Breast epithelium (tissue), 4 donors: ENCODE results near the gene KRT36. TPM values are rescaled to one million over a fixed set of nuclear protein-coding genes. Genes with fewer than 3 reads are reported as not detected.
A peak's percentile ranks its signal among the peaks of the same experiment; 100 is the strongest.

ENCODE experiments used
- DNase-seq, 2 donors: peaks; one replicate each; pipeline ENCODE4 v3.0.0-alpha.2; 2019; ENCODE audit warnings: low spot score in 2 of 2
- H3K27ac ChIP-seq, 2 donors: fragments of 200-600 bp; sonication (generic) in 1 of 2; one replicate each; pipeline ENCODE4 v1.5.1; 2016 to 2019; ENCODE audit warnings: mild to moderate bottlenecking in 1 of 2
- H3K27me3 ChIP-seq, 2 donors: fragments of 200-600 bp; sonication (generic) in 1 of 2; one replicate each; pipeline versions ENCODE4 v1.5.1 to v1.6.0; 2017 to 2019; ENCODE audit warnings: control low read depth in 1 of 2, mild to moderate bottlenecking in 1 of 2
- H3K36me3 ChIP-seq: fragments of 200-600 bp; one replicate; pipeline ENCODE4 v1.5.1; 2019
- H3K4me1 ChIP-seq, 2 donors: fragments of 200-600 bp; sonication (generic); one replicate each; pipeline ENCODE4 v1.5.1; 2016 to 2019; ENCODE audit warnings: control low read depth in 1 of 2
- H3K4me3 ChIP-seq, 3 donors: fragments of 200-600 bp; sonication (generic); 1 replicate in 2 of 3; 2 replicates in 1 of 3; pipeline ENCODE4 v1.5.1; 2016 to 2019; ENCODE audit warnings: mild to moderate bottlenecking in 3 of 3, moderate library complexity in 2 of 3
- H3K9me3 ChIP-seq, 2 donors: fragments of 200-600 bp; sonication (generic) in 1 of 2; one replicate each; pipeline ENCODE4 v1.5.1; 2016 to 2019; ENCODE audit warnings: control low read depth in 1 of 2
- CTCF ChIP-seq, 3 donors: fragments of 450-650 bp; IDR thresholded peaks; one replicate each; pipeline ENCODE4 v1.5.1; 2016 to 2017; ENCODE audit warnings: antibody characterized with exemption in 3 of 3, mild to moderate bottlenecking in 3 of 3, moderate library complexity in 3 of 3
- POLR2A ChIP-seq: fragments of 450-650 bp; IDR thresholded peaks from one replicate; pipeline ENCODE4 v1.6.1; 2016; ENCODE audit warnings: antibody characterized with exemption, mild to moderate bottlenecking, moderate library complexity
- POLR2AphosphoS5 ChIP-seq, 3 donors: sonication (generic); formaldehyde crosslinking; IDR thresholded peaks; one replicate each; pipeline ENCODE4 v1.6.1; 2017; ENCODE audit warnings: antibody characterized with exemption in 3 of 3
- intact Hi-C: fragments of 100-400 bp; cut with DNase I; formaldehyde crosslinking; loops from one replicate; pipeline ENCODE4 v1.15.1; 2023; ENCODE audit warnings: low total_unique reads
- total RNA-seq, 3 donors: library from RNA; depleted of rRNA; stranded (reverse); fragments of >200 nt; gene quantifications; one replicate each; pipeline ENCODE4 v1.1.0, GENCODE V29; 2016

KRT36 gene
- total RNA-seq, 3 donors from 2014 or later = not detected

GRCh38 chr17:41536741-41537613, 47.3 kb upstream of the KRT36 start:
- Histone ChIP-seq H3K27me3 (no peaks in the 10 kb centered on the region), H3K9me3 (no peaks in the 10 kb centered on the region), H3K36me3 (no peaks in the 10 kb centered on the region), H3K27ac (peak overlapping the region; percentile 85 to 88), H3K4me3 (peak overlapping the region in 2 of 3 donors; percentile 3 to 39), H3K4me1 (peaks cover 0 to 34% of the 10 kb centered on the region in 2 donors)
- DNase-seq = peak in 1 of 2 donors; percentile 38
- TF ChIP-seq POLR2A (no peak), POLR2AphosphoS5 (IDR thresholded peaks at IDR 0.05) (no peak), CTCF (IDR thresholded peaks at IDR 0.05) (no peak)
- intact Hi-C loops = no loop called here

- Histone ChIP-seq H3K27ac (peak overlapping the region; percentile 85 to 88), H3K4me3 (peak overlapping the region in 2 of 3 donors; percentile 3 to 39), H3K4me1 (peaks cover 0 to 34% of the 10 kb centered on the region in 2 donors), H3K9me3 (no peaks in the 10 kb centered on the region), H3K27me3 (no peaks in the 10 kb centered on the region), H3K36me3 (no peaks in the 10 kb centered on the region)
- DNase-seq = peak; percentile 84 to 86
- TF ChIP-seq CTCF (IDR thresholded peaks at IDR 0.05) = peak in 1 of 3 donors; percentile 12
- TF ChIP-seq POLR2A = no peak
- TF ChIP-seq POLR2AphosphoS5 (IDR thresholded peaks at IDR 0.05) = peak in 1 of 3 donors; percentile 70
- intact Hi-C loops = no loop called here
Observed at GRCh38 chr17:41535764-41536481, 46.2 kb upstream of the KRT36 start.

GRCh38 chr17:41534899-41535546, 45.3 kb upstream of the KRT36 start:
- Histone ChIP-seq H3K4me3 (no peak overlapping the region), H3K4me1 (peaks cover 0 to 38% of the 10 kb centered on the region in 2 donors), H3K27ac (peak overlapping the region; percentile 85 to 88), H3K36me3 (no peaks in the 10 kb centered on the region), H3K9me3 (no peaks in the 10 kb centered on the region), H3K27me3 (peaks cover 0 to 2% of the 10 kb centered on the region in 2 donors)
- intact Hi-C loops = no loop called here
- peak in 1 of 2 donors; percentile 17 for DNase-seq
- TF ChIP-seq CTCF (IDR thresholded peaks at IDR 0.05) (no peak), POLR2A (no peak), POLR2AphosphoS5 (IDR thresholded peaks at IDR 0.05) (no peak)

GRCh38 chr17:41533613-41534012, 43.9 kb upstream of the KRT36 start:
- H3K27me3 ChIP-seq = peaks cover 0 to 3% of the 10 kb centered on the region in 2 donors
- intact Hi-C loops = no loop called here
- H3K27ac ChIP-seq = peak overlapping the region; percentile 34 to 78
- no peak for DNase-seq
- TF ChIP-seq POLR2A = no peak
- no peak for TF ChIP-seq POLR2AphosphoS5 (IDR thresholded peaks at IDR 0.05)
- no peak for TF ChIP-seq CTCF (IDR thresholded peaks at IDR 0.05)
- H3K36me3 ChIP-seq = no peaks in the 10 kb centered on the region
- peaks cover 0 to 32% of the 10 kb centered on the region in 2 donors for H3K4me1 ChIP-seq
- no peak overlapping the region for H3K4me3 ChIP-seq
- H3K9me3 ChIP-seq = no peaks in the 10 kb centered on the region
